ENCODE results near the gene CDCA5.
"Not testable (repeated sequence)": the region's sequence is repeated elsewhere in the genome, so short reads cannot be mapped to it uniquely, and the experiment has no call there.

Gene CDCA5

GRCh38 chr11:65119670-65119995 lies 35.8 kb upstream of the CDCA5 start:
- in situ Hi-C loops (cut with MboI; ENCODE audit: low sequenced_read_pairs), result no loop called here

- in situ Hi-C loops (cut with MboI; ENCODE audit: low sequenced_read_pairs), result not testable (repeated sequence)
Observed at GRCh38 chr11:65118891-65119669, 35.2 kb upstream of the CDCA5 start.

GRCh38 chr11:65118097-65118837 lies 34.4 kb upstream of the CDCA5 start:
- in situ Hi-C loops (cut with MboI; ENCODE audit: low sequenced_read_pairs), result no loop called here

- in situ Hi-C loops (cut with MboI; ENCODE audit: low sequenced_read_pairs), result no loop called here
Observed at GRCh38 chr11:65117206-65118096, 33.6 kb upstream of the CDCA5 start, which contains the start of gene ZNHIT2. TSS of gene ZNHIT2 (minus strand) at chr11:65117701. CDS start at chr11:65117653, 48 bp downstream.

- in situ Hi-C loops (cut with MboI; ENCODE audit: low sequenced_read_pairs), result no loop called here
Observed at GRCh38 chr11:65116370-65117205, 32.7 kb upstream of the CDCA5 start.

GRCh38 chr11:65115361-65116082 lies 31.7 kb upstream of the CDCA5 start:
- in situ Hi-C loops (cut with MboI; ENCODE audit: low sequenced_read_pairs), result no loop called here

- in situ Hi-C loops (cut with MboI; ENCODE audit: low sequenced_read_pairs), result no loop called here
Observed at GRCh38 chr11:65114538-65115171, 30.8 kb upstream of the CDCA5 start.

GRCh38 chr11:65113839-65114238 lies 30.0 kb upstream of the CDCA5 start:
- in situ Hi-C loops (cut with MboI; ENCODE audit: low sequenced_read_pairs), result no loop called here

GRCh38 chr11:65113361-65113756 lies 29.5 kb upstream of the CDCA5 start:
- in situ Hi-C loops (cut with MboI; ENCODE audit: low sequenced_read_pairs), result no loop called here

- in situ Hi-C loops (cut with MboI; ENCODE audit: low sequenced_read_pairs), result no loop called here
Observed at GRCh38 chr11:65112546-65113360, 28.9 kb upstream of the CDCA5 start.

GRCh38 chr11:65111744-65112545 lies 28.1 kb upstream of the CDCA5 start, which contains the start of gene TM7SF2:
TSS of gene TM7SF2 (plus strand) at chr11:65111872. CDS start at chr11:65112016, 144 bp downstream.
- in situ Hi-C loops (cut with MboI; ENCODE audit: low sequenced_read_pairs), result no loop called here

- in situ Hi-C loops (cut with MboI; ENCODE audit: low sequenced_read_pairs), result no loop called here
Observed at GRCh38 chr11:65111159-65111743, 27.4 kb upstream of the CDCA5 start.

GRCh38 chr11:65110354-65110861 lies 26.6 kb upstream of the CDCA5 start:
- in situ Hi-C loops (cut with MboI; ENCODE audit: low sequenced_read_pairs), result no loop called here

- in situ Hi-C loops (cut with MboI; ENCODE audit: low sequenced_read_pairs), result no loop called here
Observed at GRCh38 chr11:65109231-65110198, 25.7 kb upstream of the CDCA5 start.

- in situ Hi-C loops (cut with MboI; ENCODE audit: low sequenced_read_pairs), result no loop called here
Observed at GRCh38 chr11:65108469-65109123, 24.8 kb upstream of the CDCA5 start.
